ENCODE measurements around the gene WASF3.

DNA sequence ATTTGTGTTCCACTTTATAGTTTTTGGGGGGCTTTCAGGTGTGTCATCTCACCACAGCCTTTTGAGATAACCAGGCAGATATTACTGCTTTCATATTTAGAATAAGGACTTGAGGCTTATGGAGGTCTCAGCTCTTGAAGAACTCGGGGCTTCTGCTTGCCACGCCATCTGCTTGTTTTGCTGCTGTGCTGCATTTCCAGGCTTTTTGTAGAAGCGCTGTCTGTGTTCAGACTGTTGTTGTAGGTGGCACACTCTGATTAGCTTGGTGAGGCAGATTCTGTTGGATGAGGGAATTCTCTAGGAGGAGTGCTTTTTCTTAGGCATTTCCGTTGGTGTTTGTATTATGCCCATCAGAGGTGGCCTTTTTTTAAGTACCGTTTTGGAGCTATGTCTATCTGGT is 57.2 kb downstream of the WASF3 start:
- TF ChIP-seq, protein P1, sequence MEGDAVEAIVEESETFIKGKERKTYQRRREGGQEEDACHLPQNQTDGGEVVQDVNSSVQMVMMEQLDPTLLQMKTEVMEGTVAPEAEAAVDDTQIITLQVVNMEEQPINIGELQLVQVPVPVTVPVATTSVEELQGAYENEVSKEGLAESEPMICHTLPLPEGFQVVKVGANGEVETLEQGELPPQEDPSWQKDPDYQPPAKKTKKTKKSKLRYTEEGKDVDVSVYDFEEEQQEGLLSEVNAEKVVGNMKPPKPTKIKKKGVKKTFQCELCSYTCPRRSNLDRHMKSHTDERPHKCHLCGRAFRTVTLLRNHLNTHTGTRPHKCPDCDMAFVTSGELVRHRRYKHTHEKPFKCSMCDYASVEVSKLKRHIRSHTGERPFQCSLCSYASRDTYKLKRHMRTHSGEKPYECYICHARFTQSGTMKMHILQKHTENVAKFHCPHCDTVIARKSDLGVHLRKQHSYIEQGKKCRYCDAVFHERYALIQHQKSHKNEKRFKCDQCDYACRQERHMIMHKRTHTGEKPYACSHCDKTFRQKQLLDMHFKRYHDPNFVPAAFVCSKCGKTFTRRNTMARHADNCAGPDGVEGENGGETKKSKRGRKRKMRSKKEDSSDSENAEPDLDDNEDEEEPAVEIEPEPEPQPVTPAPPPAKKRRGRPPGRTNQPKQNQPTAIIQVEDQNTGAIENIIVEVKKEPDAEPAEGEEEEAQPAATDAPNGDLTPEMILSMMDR (conservative IDR thresholded peaks at IDR 0.05; ENCODE audit: low read depth, low read length) = no peak
- TF ChIP-seq EZH2 (IDR thresholded peaks at IDR 0.05; ENCODE audit: borderline replicate concordance, low read depth, low read length, poor library complexity, severe bottlenecking) = no peak

All from A673 (cell line).